Lung (tissue), 12 donors: ENCODE data around the gene METTL17. TPM values are rescaled to one million over a fixed set of nuclear protein-coding genes. Genes with fewer than 3 reads are reported as not detected.

ENCODE experiments used
- ATAC-seq: fragments of 200-7000 bp; cut with Tn5 transposase; one replicate; pipeline ENCODE4 v1.9.1; 2020; ENCODE audit warnings: moderate number of reproducible peaks; ENCODE audit not compliant: insufficient read depth, low FRiP score
- DNase-seq, 3 donors: peaks; one replicate each; pipeline ENCODE4 v3.0.0-alpha.2; 2013 to 2017
- H3K27ac ChIP-seq, 2 donors: one replicate each; pipeline ENCODE4 v1.5.1; 2013; ENCODE audit warnings: mild to moderate bottlenecking in 2 of 2, moderate library complexity in 2 of 2, control low read depth in 1 of 2, inconsistent platforms in 1 of 2, low read depth in 1 of 2, low read length in 1 of 2
- H3K27me3 ChIP-seq, 3 donors: one replicate each; pipeline ENCODE4 v1.5.1; 2013; ENCODE audit warnings: low read length in 2 of 3; ENCODE audit not compliant: control insufficient read depth in 3 of 3, insufficient read depth in 3 of 3
- H3K36me3 ChIP-seq, 4 donors: one replicate each; pipeline ENCODE4 v1.5.1; 2013; ENCODE audit warnings: low read length in 4 of 4, mild to moderate bottlenecking in 1 of 4, moderate library complexity in 1 of 4; ENCODE audit not compliant: control insufficient read depth in 4 of 4, insufficient read depth in 4 of 4
- H3K4me1 ChIP-seq, 5 donors: one replicate each; pipeline ENCODE4 v1.5.1; 2013; ENCODE audit warnings: low read length in 5 of 5, mild to moderate bottlenecking in 2 of 5, moderate library complexity in 1 of 5; ENCODE audit not compliant: control insufficient read depth in 5 of 5, insufficient read depth in 5 of 5
- H3K4me3 ChIP-seq: one replicate; pipeline ENCODE4 v1.5.1; 2013; ENCODE audit warnings: mild to moderate bottlenecking, control low read depth, moderate library complexity
- H3K9ac ChIP-seq, 2 donors: one replicate each; pipeline ENCODE4 v1.5.1; 2013; ENCODE audit warnings: low read length in 2 of 2, control low read depth in 1 of 2; ENCODE audit not compliant: insufficient read depth in 1 of 2
- H3K9me3 ChIP-seq, 4 donors: one replicate each; pipeline ENCODE4 v1.5.1; 2013; ENCODE audit warnings: low read length in 3 of 4, mild to moderate bottlenecking in 1 of 4, moderate library complexity in 1 of 4; ENCODE audit not compliant: control insufficient read depth in 4 of 4, insufficient read depth in 3 of 4
- CTCF ChIP-seq: IDR thresholded peaks from 2 replicates; pipeline ENCODE4 v1.5.1; 2012; ENCODE audit warnings: mild to moderate bottlenecking; ENCODE audit errors: control extremely low read depth, extremely low read depth
- WGBS, 2 donors: extraction: QIAGEN DNeasy Blood & Tissue Kit; methylation state at CpG; one replicate each; pipeline ENCODE4 v1.1.7; 2013; 5-methylcytosine and 5-hydroxymethylcytosine counted together
- polyA plus RNA-seq, 2 donors: library from polyadenylated mRNA; stranded (reverse); fragments of 200-250 nt; gene quantifications; one replicate each; pipeline ENCODE4 v1.2.1, GENCODE V29; 2013
- total RNA-seq, 2 donors: library from RNA; depleted of rRNA in 1 of 2; stranded (reverse); fragments of >200 nt in 1 of 2; gene quantifications; one replicate each; pipeline ENCODE4 v1.2.1, GENCODE V29; 2014 to 2021
- donor health status: control.
- donor health status: control.
- donor health status: Bipolar disorder and iron deficiency.
- donor health status: healthy.
- donor health status: DM: yes; HTN: yes; CAD: no.

The METTL17 gene
- total and polyA plus RNA-seq, 4 donors, result 51.2 to 67.1 (median 56.7) TPM

- H3K9me3 ChIP-seq, result no peaks in the 10 kb centered on the region
- H3K9ac ChIP-seq, result no peak overlapping the region
- H3K27ac ChIP-seq, result peak overlapping the region in 1 of 2 donors; percentile 93
- 80 to 89% methylated on average over 5 of the region's 5 CpGs for WGBS, 2 donors
- peaks cover 7 to 24% (median 13%) of the 10 kb centered on the region in 5 donors for H3K4me1 ChIP-seq
- DNase-seq, result no peak
- TF ChIP-seq CTCF, result no peak
- H3K27me3 ChIP-seq, result no peaks in the 10 kb centered on the region
- no peak for ATAC-seq
- no peak overlapping the region for H3K4me3 ChIP-seq
- H3K36me3 ChIP-seq, result peaks cover 2 to 19% (median 13%) of the 10 kb centered on the region in 4 donors
Observed at GRCh38 chr14:21022686-21023085, 32.9 kb downstream of the METTL17 start.

- H3K36me3 ChIP-seq, result peaks cover 2 to 19% (median 9%) of the 10 kb centered on the region in 4 donors
- peak in 2 of 3 donors; percentile 13 to 31 for DNase-seq
- H3K27ac ChIP-seq, result peak overlapping the region; percentile 17 to 93
- H3K4me3 ChIP-seq, result no peak overlapping the region
- WGBS, 2 donors, result 41 to 43% methylated on average over 7 of the region's 7 CpGs
- no peak for TF ChIP-seq CTCF
- ATAC-seq, result no peak
- H3K27me3 ChIP-seq, result no peaks in the 10 kb centered on the region
- H3K9ac ChIP-seq, result no peak overlapping the region
- H3K9me3 ChIP-seq, result no peaks in the 10 kb centered on the region
- peaks cover 7 to 24% (median 13%) of the 10 kb centered on the region in 5 donors for H3K4me1 ChIP-seq
Observed at GRCh38 chr14:21023174-21023573, 33.4 kb downstream of the METTL17 start.

DNA sequence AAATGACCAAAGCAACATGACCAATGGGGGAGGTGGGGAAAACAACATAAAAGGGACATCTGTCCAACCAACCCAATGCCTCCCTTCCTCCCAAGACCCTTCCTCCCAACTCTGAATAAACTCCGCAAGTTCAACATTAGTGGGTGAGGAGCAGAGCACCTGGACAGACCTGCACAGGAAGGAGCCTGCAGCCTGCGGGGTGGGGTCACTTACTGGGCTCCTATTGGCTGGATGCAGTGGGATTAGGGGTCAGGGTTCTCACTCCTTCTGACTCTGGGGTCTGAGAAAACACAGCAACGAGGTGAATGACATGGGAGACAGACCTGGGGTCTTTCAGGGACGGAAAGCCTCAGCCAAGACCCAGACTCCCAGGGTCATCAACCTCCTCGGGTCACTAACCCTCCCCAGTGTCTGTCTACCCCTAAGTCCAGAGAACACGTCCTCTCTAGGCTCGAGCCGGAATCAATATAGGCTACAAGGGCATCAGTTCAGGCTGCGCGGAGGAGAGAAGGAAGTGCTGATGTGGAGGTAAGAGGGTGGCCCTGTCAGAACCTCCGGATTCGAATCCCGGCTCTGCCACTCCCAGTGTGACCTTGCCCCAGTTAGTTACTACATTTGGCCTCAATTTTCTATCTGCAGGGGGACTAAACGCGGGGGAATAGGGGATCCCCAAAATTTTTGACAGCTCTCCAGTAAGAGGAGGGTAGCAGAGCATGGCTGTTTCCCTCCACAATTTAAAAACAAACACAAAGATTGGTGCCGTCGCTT lies 34.2 kb downstream of the METTL17 start:
- H3K27ac ChIP-seq, result peak overlapping the region; percentile 86 to 93
- H3K4me1 ChIP-seq, result peaks cover 7 to 24% (median 13%) of the 10 kb centered on the region in 5 donors
- H3K9me3 ChIP-seq, result no peaks in the 10 kb centered on the region
- no peak for TF ChIP-seq CTCF
- WGBS, 2 donors, result 22 to 29% methylated on average over 17 of the region's 17 CpGs
- H3K36me3 ChIP-seq, result peaks cover 2 to 19% (median 8%) of the 10 kb centered on the region in 4 donors
- H3K27me3 ChIP-seq, result no peaks in the 10 kb centered on the region
- no peak for ATAC-seq
- H3K4me3 ChIP-seq, result peak overlapping the region; percentile 75
- peak overlapping the region; percentile 55 to 71 for H3K9ac ChIP-seq
- DNase-seq, result no peak
